ENCODE data around the gene PRSS8. TPM values are rescaled to one million over a fixed set of nuclear protein-coding genes. Genes with fewer than 3 reads are reported as not detected.

PRSS8 gene
- total RNA-seq, 4 donors from 2014 or later, result 101 to 510 (median 372) TPM

DNA sequence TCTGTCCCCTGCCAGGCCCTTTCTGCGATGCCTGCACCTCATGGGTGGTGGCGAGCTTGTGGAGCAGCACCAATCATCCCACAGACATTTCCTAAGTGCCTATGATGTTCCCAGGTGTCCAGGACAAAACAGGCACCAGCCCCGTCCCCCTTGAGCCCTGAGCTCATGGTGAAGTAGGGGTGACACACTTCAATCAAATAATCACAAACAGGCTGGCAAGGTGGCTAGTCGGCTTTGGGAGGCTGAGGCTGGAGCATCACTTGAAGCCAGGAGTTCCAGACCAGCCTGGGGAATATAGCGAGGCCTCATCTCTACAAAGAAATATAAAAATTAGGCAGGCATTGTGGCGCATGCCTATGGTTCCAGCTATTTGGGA lies 748 bp upstream of the PRSS8 start:
- no peak overlapping the region for H3K4me3 ChIP-seq
- intact Hi-C loops (cut with DNase I; ENCODE audit: low total_unique reads) (no loop called here), in situ Hi-C loops (cut with MboI; ENCODE audit: low pct_ligation_motif_present in 1 of 4, low pct_unique_long_range_greater_than_20kb in 1 of 4, low sequenced_read_pairs in 3 of 4) (no loop called here)
- H3K27ac ChIP-seq, result peak overlapping the region in 2 of 4 donors; percentile 91 to 94
- DNase-seq, result no peak
- peaks cover 3 to 71% (median 43%) of the 10 kb centered on the region in 4 donors for H3K4me1 ChIP-seq
- H3K27me3 ChIP-seq, result no peaks in the 10 kb centered on the region
- H3K36me3 ChIP-seq, result no peaks in the 10 kb centered on the region
- H3K9me3 ChIP-seq, result no peaks in the 10 kb centered on the region
- TF ChIP-seq EP300 (IDR thresholded peaks at IDR 0.05; ENCODE audit: low read depth) (no peak), POLR2AphosphoS5 (IDR thresholded peaks at IDR 0.05) (no peak)
- TF ChIP-seq, protein P1, sequence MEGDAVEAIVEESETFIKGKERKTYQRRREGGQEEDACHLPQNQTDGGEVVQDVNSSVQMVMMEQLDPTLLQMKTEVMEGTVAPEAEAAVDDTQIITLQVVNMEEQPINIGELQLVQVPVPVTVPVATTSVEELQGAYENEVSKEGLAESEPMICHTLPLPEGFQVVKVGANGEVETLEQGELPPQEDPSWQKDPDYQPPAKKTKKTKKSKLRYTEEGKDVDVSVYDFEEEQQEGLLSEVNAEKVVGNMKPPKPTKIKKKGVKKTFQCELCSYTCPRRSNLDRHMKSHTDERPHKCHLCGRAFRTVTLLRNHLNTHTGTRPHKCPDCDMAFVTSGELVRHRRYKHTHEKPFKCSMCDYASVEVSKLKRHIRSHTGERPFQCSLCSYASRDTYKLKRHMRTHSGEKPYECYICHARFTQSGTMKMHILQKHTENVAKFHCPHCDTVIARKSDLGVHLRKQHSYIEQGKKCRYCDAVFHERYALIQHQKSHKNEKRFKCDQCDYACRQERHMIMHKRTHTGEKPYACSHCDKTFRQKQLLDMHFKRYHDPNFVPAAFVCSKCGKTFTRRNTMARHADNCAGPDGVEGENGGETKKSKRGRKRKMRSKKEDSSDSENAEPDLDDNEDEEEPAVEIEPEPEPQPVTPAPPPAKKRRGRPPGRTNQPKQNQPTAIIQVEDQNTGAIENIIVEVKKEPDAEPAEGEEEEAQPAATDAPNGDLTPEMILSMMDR (IDR thresholded peaks at IDR 0.05), result no peak
- WGBS, 2 donors (ENCODE audit: low coverage in 1 of 2), result 83 to 100% methylated on average over 1 to 6 of the region's 6 CpGs

DNA sequence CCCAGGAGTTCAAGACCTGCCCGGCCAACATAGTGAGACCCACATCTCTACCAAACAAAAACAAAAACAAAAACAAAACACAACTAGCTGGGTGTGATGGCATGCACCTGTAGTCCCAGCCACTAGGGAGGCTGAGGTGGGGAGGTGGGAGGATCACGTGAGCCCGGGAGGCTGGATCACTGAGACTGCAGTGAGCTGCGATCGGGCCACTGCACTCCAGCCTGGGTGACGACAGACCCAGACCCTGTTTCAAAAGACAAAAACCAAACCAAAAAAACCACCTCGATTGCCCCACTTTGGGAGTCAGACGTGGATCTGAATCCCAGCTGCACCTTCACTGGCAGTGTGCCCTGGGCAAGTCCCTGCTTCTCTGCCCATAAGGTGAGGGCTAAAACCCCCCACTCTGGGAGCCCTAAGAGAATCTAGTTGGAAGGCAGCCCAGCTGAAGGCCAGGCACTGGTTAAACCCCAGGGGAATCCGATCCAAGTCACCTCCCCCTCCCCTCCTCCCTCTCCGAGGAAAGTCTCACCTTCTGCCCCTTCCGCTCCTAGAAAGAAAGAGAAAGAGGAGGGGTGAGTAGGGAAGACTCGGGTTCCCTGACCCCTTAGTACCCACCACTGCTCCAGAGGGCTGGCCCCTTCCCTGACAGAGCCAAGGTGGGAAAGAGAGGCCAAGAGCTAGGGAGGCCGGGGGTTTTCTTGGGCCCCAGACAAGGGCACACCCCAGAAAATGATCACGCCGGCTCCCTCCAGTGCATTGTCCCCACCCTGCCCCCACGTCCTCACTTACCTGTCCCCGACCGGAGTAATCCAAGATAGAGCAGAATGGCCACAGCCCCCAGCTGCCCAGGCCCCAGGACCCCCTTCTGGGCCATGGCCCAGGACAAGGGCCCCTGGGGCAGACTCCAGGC lies 647 bp downstream of the PRSS8 start:
- peak; percentile 77 for DNase-seq
- in situ Hi-C loops (cut with MboI; ENCODE audit: low pct_ligation_motif_present in 1 of 4, low pct_unique_long_range_greater_than_20kb in 1 of 4, low sequenced_read_pairs in 3 of 4) (no loop called here), intact Hi-C loops (cut with DNase I; ENCODE audit: low total_unique reads) (no loop called here)
- Histone ChIP-seq H3K4me1 (peaks cover 9 to 72% (median 51%) of the 10 kb centered on the region in 4 donors), H3K36me3 (no peaks in the 10 kb centered on the region), H3K4me3 (peak overlapping the region; percentile 48 to 63 (median 52)), H3K27ac (peak overlapping the region; percentile 91 to 94 (median 93)), H3K9me3 (no peaks in the 10 kb centered on the region), H3K27me3 (no peaks in the 10 kb centered on the region)
- WGBS, 2 donors (ENCODE audit: low coverage in 1 of 2), result 32% methylated on average over 18 of the region's 18 CpGs; no CpG with 5 or more reads in 1 of the 2 donors
- TF ChIP-seq, protein P1 (IDR thresholded peaks at IDR 0.05), result peak; percentile 11 to 87 (median 24)
- peak; percentile 88 for TF ChIP-seq POLR2A (IDR thresholded peaks at IDR 0.05)
- TF ChIP-seq POLR2AphosphoS5 (IDR thresholded peaks at IDR 0.05), result peak; percentile 66 to 86 (median 86)
- TF ChIP-seq EP300 (IDR thresholded peaks at IDR 0.05; ENCODE audit: low read depth), result no peak

DNA sequence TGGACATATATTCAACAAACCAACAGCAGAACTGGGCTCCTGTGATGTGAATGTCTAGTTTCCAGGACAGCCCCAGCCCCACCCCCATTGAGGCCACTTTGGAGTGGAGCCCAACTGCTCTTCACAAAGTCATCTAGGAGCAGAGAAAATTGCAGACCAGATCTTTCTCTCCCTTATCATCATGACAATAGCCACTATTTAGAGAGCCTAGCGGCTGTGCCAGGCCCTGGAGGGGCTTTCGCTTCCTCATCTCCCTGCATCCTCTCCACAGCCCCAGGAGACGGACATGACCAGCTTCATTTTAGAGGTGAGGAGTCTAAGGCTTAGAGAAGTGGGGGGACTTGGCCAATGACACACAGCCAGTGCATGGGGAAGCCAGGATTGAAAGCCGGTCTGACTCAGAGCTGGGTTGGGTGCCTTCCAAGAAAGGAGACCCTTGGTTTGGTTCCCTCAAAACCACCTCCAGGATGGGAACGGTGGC lies 1.4 kb downstream of the PRSS8 start:
- Histone ChIP-seq H3K9me3 (no peaks in the 10 kb centered on the region), H3K27me3 (no peaks in the 10 kb centered on the region), H3K27ac (peak overlapping the region; percentile 91 to 94 (median 93)), H3K4me1 (peaks cover 16 to 76% (median 56%) of the 10 kb centered on the region in 4 donors), H3K36me3 (no peaks in the 10 kb centered on the region), H3K4me3 (peak overlapping the region in 3 of 4 donors; percentile 51 to 63 (median 53))
- DNase-seq, result no peak
- TF ChIP-seq EP300 (IDR thresholded peaks at IDR 0.05; ENCODE audit: low read depth), result no peak
- TF ChIP-seq, protein P1 (IDR thresholded peaks at IDR 0.05), result no peak
- no peak for TF ChIP-seq POLR2A (IDR thresholded peaks at IDR 0.05)
- 32% methylated on average over 5 of the region's 5 CpGs; no CpG with 5 or more reads in 1 of the 2 donors for WGBS, 2 donors (ENCODE audit: low coverage in 1 of 2)
- intact Hi-C loops (cut with DNase I; ENCODE audit: low total_unique reads), result no loop called here
- in situ Hi-C loops (cut with MboI; ENCODE audit: low pct_ligation_motif_present in 1 of 4, low pct_unique_long_range_greater_than_20kb in 1 of 4, low sequenced_read_pairs in 3 of 4), result no loop called here

DNA sequence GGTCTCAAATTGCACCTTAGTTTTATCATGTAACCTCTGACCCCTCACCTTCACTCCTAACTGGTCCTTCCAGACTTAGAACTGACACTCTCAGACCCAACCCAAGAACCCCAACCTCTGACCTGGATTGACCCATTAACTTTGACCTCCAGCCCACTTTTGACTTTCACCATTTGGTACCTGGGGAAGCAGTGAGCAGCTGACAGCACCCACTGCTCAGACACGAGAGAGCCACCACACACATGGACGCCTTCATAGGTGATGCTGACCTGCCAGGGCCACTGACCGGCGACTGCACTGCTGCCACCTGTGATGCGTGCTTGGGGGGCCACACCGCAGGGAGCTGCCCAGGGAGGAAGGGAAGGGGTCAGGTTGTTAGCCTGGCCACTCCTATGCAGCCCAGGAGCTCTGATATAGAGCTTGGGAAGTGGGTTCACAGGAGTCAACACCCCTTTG lies 2.5 kb downstream of the PRSS8 start:
- Histone ChIP-seq H3K27ac (peak overlapping the region; percentile 91 to 94 (median 93)), H3K36me3 (no peaks in the 10 kb centered on the region), H3K9me3 (no peaks in the 10 kb centered on the region), H3K4me3 (peak overlapping the region in 1 of 4 donors; percentile 63), H3K4me1 (peaks cover 22 to 76% (median 57%) of the 10 kb centered on the region in 4 donors), H3K27me3 (no peaks in the 10 kb centered on the region)
- intact Hi-C loops (cut with DNase I; ENCODE audit: low total_unique reads) (no loop called here), in situ Hi-C loops (cut with MboI; ENCODE audit: low pct_ligation_motif_present in 1 of 4, low pct_unique_long_range_greater_than_20kb in 1 of 4, low sequenced_read_pairs in 3 of 4) (no loop called here)
- 78% methylated on average over 5 of the region's 6 CpGs; no CpG with 5 or more reads in 1 of the 2 donors for WGBS, 2 donors (ENCODE audit: low coverage in 1 of 2)
- TF ChIP-seq POLR2A (IDR thresholded peaks at IDR 0.05), result no peak
- no peak for TF ChIP-seq POLR2AphosphoS5 (IDR thresholded peaks at IDR 0.05)
- TF ChIP-seq, protein P1 (IDR thresholded peaks at IDR 0.05), result no peak
- TF ChIP-seq EP300 (IDR thresholded peaks at IDR 0.05; ENCODE audit: low read depth), result no peak
- no peak for DNase-seq
